HepG2 (cell line): ENCODE results near the gene EOMES. TPM values are rescaled to one million over a fixed set of nuclear protein-coding genes. Genes with fewer than 3 reads are reported as not detected.

Experiments
- ATAC-seq: fragments of 200-7000 bp; cut with Tn5 transposase; 3 replicates; pipeline ENCODE4 v1.9.1; 2020; ENCODE audit warnings: mild to moderate bottlenecking, moderate library complexity
- BruUV-seq: library from RNA; stranded (reverse); fragments of 400-500 nt; replicated peaks from 2 replicates; lab custom pipeline; 2021; lab: Mats Ljungman, UMichigan
- CTCF ChIA-PET: fragments of 300-600 bp; formaldehyde crosslinking; extraction: SDS; loops from one replicate; lab custom pipeline; 2021; ENCODE audit warnings: low total read pairs, inconsistent platforms, low intra/inter-chr PET ratio; lab: Yijun Ruan, JAX
- POLR2A ChIA-PET: fragments of 350-600 bp; sonication (Branson Sonifier 250); formaldehyde crosslinking; loops from one replicate; lab custom pipeline; 2020; ENCODE audit warnings: antibody characterized with exemption, inconsistent platforms; lab: Yijun Ruan, JAX
- DNase-seq: peaks from one replicate; pipeline ENCODE4 v3.0.0-alpha.2; 2015; ENCODE audit warnings: low spot score
- FAIRE-seq: peaks from 3 replicates; lab custom pipeline; 2011; peaks lifted over from hg19 to GRCh38; lab: Jason Lieb, UNC
- H2AFZ ChIP-seq: one replicate; pipeline ENCODE4 v1.6.1; 2011; ENCODE audit warnings: low read length, inconsistent platforms
- H3K27ac ChIP-seq: fragments of 300-600 bp; 3 replicates; pipeline ENCODE4 v1.8.0; 2011; ENCODE audit warnings: mixed run types, mild to moderate bottlenecking, mixed read lengths, low read length, inconsistent platforms; ENCODE audit not compliant: insufficient read depth; ENCODE audit errors: extremely low read length
- H3K27me3 ChIP-seq, 2 experiments: fragments of 200-600 bp in 1 of 2; 2 replicates in 1 of 2; 3 replicates in 1 of 2; pipeline versions ENCODE4 v1.6.0 to v1.8.0; 2011; ENCODE audit warnings: low read length in 2 of 2, mild to moderate bottlenecking in 2 of 2, moderate library complexity in 2 of 2, inconsistent platforms in 1 of 2; ENCODE audit not compliant: insufficient read depth in 2 of 2, control insufficient read depth in 1 of 2
- H3K36me3 ChIP-seq, 2 experiments: fragments of 200-600 bp in 1 of 2; replicated peaks in 1 of 2; 2 replicates in 1 of 2; 3 replicates in 1 of 2; pipeline versions ENCODE4 v1.5.1 to v1.8.0; 2011; ENCODE audit warnings: low read length in 2 of 2, inconsistent platforms in 1 of 2; ENCODE audit not compliant: insufficient read depth in 2 of 2, control insufficient read depth in 1 of 2
- H3K4me1 ChIP-seq: 2 replicates; pipeline ENCODE4 v1.5.1; 2012; ENCODE audit warnings: low read length, inconsistent platforms; ENCODE audit not compliant: insufficient read depth
- H3K4me2 ChIP-seq: 2 replicates; pipeline ENCODE4 v1.6.0; 2011; ENCODE audit warnings: low read depth, low read length, inconsistent platforms
- H3K4me3 ChIP-seq, 3 experiments: fragments of 200-600 bp in 1 of 3; sonication (generic), shearing (Covaris generic) in 1 of 3; replicated peaks in 1 of 3; 2 replicates each; pipeline ENCODE4 v1.5.1; 2011 to 2016; ENCODE audit warnings: low read length in 3 of 3, inconsistent platforms in 2 of 3, low read depth in 2 of 3, mild to moderate bottlenecking in 2 of 3, control low read depth in 1 of 3, mixed read lengths in 1 of 3; ENCODE audit not compliant: insufficient read depth in 1 of 3
- H3K79me2 ChIP-seq: one replicate; pipeline ENCODE4 v1.6.1; 2011; ENCODE audit warnings: low read length, inconsistent platforms; ENCODE audit not compliant: insufficient read depth
- H3K9ac ChIP-seq: 2 replicates; pipeline ENCODE4 v1.6.0; 2011; ENCODE audit warnings: mild to moderate bottlenecking, low read depth, low read length, inconsistent platforms; ENCODE audit not compliant: insufficient read depth
- H3K9me3 ChIP-seq: 2 replicates; pipeline ENCODE4 v1.5.1; 2012; ENCODE audit warnings: mild to moderate bottlenecking, low read length
- H4K20me1 ChIP-seq: 2 replicates; pipeline ENCODE4 v1.6.0; 2011; ENCODE audit warnings: inconsistent platforms, mild to moderate bottlenecking, low read length, moderate library complexity; ENCODE audit not compliant: insufficient read depth
- MNT ChIP-seq: fragments of 450-650 bp; IDR thresholded peaks from 2 replicates; pipeline ENCODE4 v1.6.1; 2016
- NFAT5 ChIP-seq: sonication (generic); formaldehyde crosslinking; IDR thresholded peaks from 2 replicates; pipeline ENCODE4 v1.4.0; 2020; ENCODE audit warnings: missing genetic modification reagents
- PCBP1 ChIP-seq: fragments of 200-400 bp; formaldehyde crosslinking; IDR thresholded peaks from 2 replicates; pipeline ENCODE4 v1.6.1; 2017; ENCODE audit warnings: mild to moderate bottlenecking, low read depth, low read length, borderline replicate concordance
- ZBTB21 ChIP-seq: sonication (generic); formaldehyde crosslinking; IDR thresholded peaks from 2 replicates; pipeline ENCODE4 v1.4.0; 2020; ENCODE audit warnings: missing genetic modification reagents
- ZBTB42 ChIP-seq: sonication (generic); formaldehyde crosslinking; IDR thresholded peaks from 2 replicates; pipeline ENCODE4 v1.5.0; 2020; ENCODE audit warnings: mild to moderate bottlenecking, missing genetic modification reagents
- ZNF496 ChIP-seq: sonication (generic); formaldehyde crosslinking; IDR thresholded peaks from 2 replicates; pipeline ENCODE4 v1.8.1; 2023; ENCODE audit warnings: mild to moderate bottlenecking, moderate library complexity, missing genetic modification reagents; ENCODE audit not compliant: insufficient replicate concordance
- ZSCAN9 ChIP-seq: IDR thresholded peaks from 2 replicates; pipeline ENCODE4 v1.6.1; 2016; ENCODE audit warnings: borderline replicate concordance
- WGBS: methylation state at CpG from one replicate; pipeline ENCODE4 v1.1.6; 2017; ENCODE audit warnings: low lambda C conversion rate; 5-methylcytosine and 5-hydroxymethylcytosine counted together
- in situ Hi-C: cut with HindIII; loops from 2 replicates; pipeline ENCODE4 v1.10.0; 2017; ENCODE audit warnings: low pct_unique_long_range_greater_than_20kb; ENCODE audit not compliant: extremely low pct_ligation_motif_present
- intact Hi-C: fragments of 100-400 bp; cut with micrococcal nuclease; formaldehyde crosslinking; loops from one replicate; pipeline ENCODE4 v1.10.0; 2022; ENCODE audit not compliant: unreplicated experiment
- polyA plus RNA-seq, 8 experiments: library from polyadenylated mRNA; depleted of rRNA in 3 of 8; stranded (reverse) in 7 of 8; unstranded in 1 of 8; fragments of >200 nt; fragmentation: Illumina TruSeq in 4 of 8; extraction: Trizol in 4 of 8; gene quantifications; 2 replicates each; pipeline versions ENCODE4 v1.2.1 to v1.2.3, GENCODE V29; 2011 to 2016; ENCODE audit warnings: low read depth in 4 of 8, missing spikeins in 1 of 8, mixed read lengths in 1 of 8; ENCODE audit not compliant: insufficient read depth in 1 of 8
- total RNA-seq, 5 experiments: library from RNA; depleted of rRNA; stranded (reverse); fragments of >200 nt; fragmentation: Illumina TruSeq; extraction: Trizol; gene quantifications; 2 replicates each; pipeline ENCODE4 v1.2.3, GENCODE V29; 2016; ENCODE audit warnings: low read depth in 1 of 5

Gene EOMES
- total and polyA plus RNA-seq, 2 of the 13 experiments (the other 11 are each of a cell fraction or from before 2014, with no cell fraction given), result 0.11 to 0.12 TPM

- no peak overlapping the region for H2AFZ ChIP-seq
- H3K79me2 ChIP-seq, result no peaks in the 10 kb centered on the region
- POLR2A ChIA-PET, result no interaction called here
- BruUV-seq, result no TSS peak
- WGBS, result 0% methylated on average over 3 of the region's 3 CpGs
- no peak overlapping the region for H3K27ac ChIP-seq
- ATAC-seq, result no peak
- H3K27me3 ChIP-seq, result peaks cover 0 to 3% of the 10 kb centered on the region in 2 experiments; a peak in 1 of 5 replicates
- no peak overlapping the region for H3K4me2 ChIP-seq
- no peaks in the 10 kb centered on the region for H3K36me3 ChIP-seq
- no peaks in the 10 kb centered on the region for H4K20me1 ChIP-seq
- in situ Hi-C loops, result no loop called here
- H3K9ac ChIP-seq, result no peak overlapping the region
- intact Hi-C loops, result no loop called here
- H3K4me3 ChIP-seq, result no peak overlapping the region
- H3K4me1 ChIP-seq, result no peaks in the 10 kb centered on the region
- CTCF ChIA-PET, result no interaction called here
- no peak for DNase-seq
- FAIRE-seq, result no peak
- TF ChIP-seq ZBTB42 (CRISPR knock-in tag) (no peak), ZNF496 (CRISPR knock-in tag) (no peak), NFAT5 (CRISPR knock-in tag) (no peak), PCBP1 (no peak), ZBTB21 (CRISPR knock-in tag) (no peak), ZSCAN9 (CRISPR knock-in tag) (no peak), MNT (no peak)
- H3K9me3 ChIP-seq, result no peaks in the 10 kb centered on the region
These were observed 44.9 kb upstream of the EOMES start for GRCh38 chr3:27767000-27767399.
